Urothelium cell line (cell line): Measurements from ENCODE around the gene KCNJ18.
"Not testable (repeated sequence)": the region's sequence is repeated elsewhere in the genome, so short reads cannot be mapped to it uniquely, and the experiment has no call there.

ENCODE experiments used
- DNase-seq: peaks from one replicate; pipeline ENCODE4 v3.0.0; 2011; ENCODE audit warnings: low spot score, mixed read lengths
- FAIRE-seq: peaks from 2 replicates; lab custom pipeline; 2011; peaks lifted over from hg19 to GRCh38; lab: Jason Lieb, UNC

The KCNJ18 gene

GRCh38 chr17:21683897-21684296 is 8.4 kb upstream of the KCNJ18 start:
- not testable (repeated sequence) for FAIRE-seq, DNase-seq

- not testable (repeated sequence) for FAIRE-seq, DNase-seq
These were observed 7.9 kb upstream of the KCNJ18 start for GRCh38 chr17:21684384-21684783.

- FAIRE-seq, DNase-seq: not testable (repeated sequence)
These were observed 7.1 kb upstream of the KCNJ18 start for GRCh38 chr17:21685061-21685795.

- no peak for FAIRE-seq
These were observed 5.9 kb upstream of the KCNJ18 start for GRCh38 chr17:21686165-21687015.

GRCh38 chr17:21687136-21687953 is 5.0 kb upstream of the KCNJ18 start:
- DNase-seq, result no peak
- no peak for FAIRE-seq

More at GRCh38 chr17:21686165-21687015, 5.9 kb upstream of the KCNJ18 start:
- DNase-seq, result no peak

GRCh38 chr17:21688293-21688949 is 3.9 kb upstream of the KCNJ18 start:
- DNase-seq, result no peak
- no peak for FAIRE-seq

- FAIRE-seq (no peak), DNase-seq (peak; percentile 83)
These were observed 2.7 kb upstream of the KCNJ18 start for GRCh38 chr17:21689604-21690003.

- not testable (repeated sequence) for FAIRE-seq
These were observed 1.5 kb upstream of the KCNJ18 start for GRCh38 chr17:21690811-21691210.

GRCh38 chr17:21691481-21691880 is 842 bp upstream of the KCNJ18 start:
- DNase-seq, FAIRE-seq: not testable (repeated sequence)

More at GRCh38 chr17:21690811-21691210, 1.5 kb upstream of the KCNJ18 start:
- not testable (repeated sequence) for DNase-seq

GRCh38 chr17:21692704-21693065 is 362 bp downstream of the KCNJ18 start:
- not testable (repeated sequence) for DNase-seq, FAIRE-seq

GRCh38 chr17:21693391-21693796 is 1.1 kb downstream of the KCNJ18 start:
- DNase-seq, FAIRE-seq: not testable (repeated sequence)

- FAIRE-seq, result not testable (repeated sequence)
These were observed 1.6 kb downstream of the KCNJ18 start for GRCh38 chr17:21693937-21694336.

GRCh38 chr17:21696227-21696626 is 3.9 kb downstream of the KCNJ18 start:
- not testable (repeated sequence) for DNase-seq, FAIRE-seq

More at GRCh38 chr17:21693937-21694336, 1.6 kb downstream of the KCNJ18 start:
- DNase-seq, result not testable (repeated sequence)

- FAIRE-seq, DNase-seq: not testable (repeated sequence)
These were observed 4.7 kb downstream of the KCNJ18 start for GRCh38 chr17:21696842-21697507.

GRCh38 chr17:21697508-21697860 is 5.2 kb downstream of the KCNJ18 start:
- not testable (repeated sequence) for DNase-seq, FAIRE-seq

GRCh38 chr17:21698437-21699075 is 6.2 kb downstream of the KCNJ18 start:
- not testable (repeated sequence) for DNase-seq, FAIRE-seq

- DNase-seq, FAIRE-seq: not testable (repeated sequence)
These were observed 6.8 kb downstream of the KCNJ18 start for GRCh38 chr17:21699124-21699523.

GRCh38 chr17:21699573-21700236 is 7.4 kb downstream of the KCNJ18 start:
- FAIRE-seq, DNase-seq: not testable (repeated sequence)
